NT2/D1 (cell line): Measurements from ENCODE around the gene CD300LG.
"Not testable (repeated sequence)": the region's sequence is repeated elsewhere in the genome, so short reads cannot be mapped to it uniquely, and the experiment has no call there.

Experiments used
- DNase-seq: peaks from one replicate; pipeline ENCODE4 v3.0.0-alpha.2; 2011; ENCODE audit warnings: low read depth, low spot score
- H3K27me3 ChIP-seq: 2 replicates; pipeline ENCODE4 v1.6.0; 2011; ENCODE audit warnings: mild to moderate bottlenecking; ENCODE audit not compliant: insufficient read length, insufficient read depth
- H3K36me3 ChIP-seq: 2 replicates; pipeline ENCODE4 v1.6.1; 2011; ENCODE audit warnings: mild to moderate bottlenecking, low read length, mixed read lengths; ENCODE audit not compliant: insufficient read depth, insufficient read length
- H3K4me1 ChIP-seq: 2 replicates; pipeline ENCODE4 v1.5.1; 2011; ENCODE audit not compliant: insufficient read depth, insufficient read length
- H3K4me3 ChIP-seq: 2 replicates; pipeline ENCODE4 v1.5.1; 2011; ENCODE audit warnings: low read depth; ENCODE audit not compliant: insufficient read length
- H3K9ac ChIP-seq: 2 replicates; pipeline ENCODE4 v1.6.0; 2011; ENCODE audit warnings: low read depth; ENCODE audit not compliant: insufficient read length
- H3K9me3 ChIP-seq: 2 replicates; pipeline ENCODE4 v1.5.1; 2011; ENCODE audit warnings: mild to moderate bottlenecking, low read length; ENCODE audit not compliant: insufficient read depth
- SUZ12 ChIP-seq: IDR thresholded peaks from 2 replicates; pipeline ENCODE4 v1.6.1; 2011; ENCODE audit not compliant: insufficient read length, insufficient read depth; ENCODE audit errors: extremely low read depth
- YY1 ChIP-seq: IDR thresholded peaks from 2 replicates; pipeline ENCODE4 v1.6.1; 2011; ENCODE audit not compliant: insufficient read length, insufficient read depth
- ZNF274 ChIP-seq: IDR thresholded peaks from 2 replicates; pipeline ENCODE4 v1.6.1; 2011; ENCODE audit warnings: mild to moderate bottlenecking, low read depth, low read length

The CD300LG gene

DNA sequence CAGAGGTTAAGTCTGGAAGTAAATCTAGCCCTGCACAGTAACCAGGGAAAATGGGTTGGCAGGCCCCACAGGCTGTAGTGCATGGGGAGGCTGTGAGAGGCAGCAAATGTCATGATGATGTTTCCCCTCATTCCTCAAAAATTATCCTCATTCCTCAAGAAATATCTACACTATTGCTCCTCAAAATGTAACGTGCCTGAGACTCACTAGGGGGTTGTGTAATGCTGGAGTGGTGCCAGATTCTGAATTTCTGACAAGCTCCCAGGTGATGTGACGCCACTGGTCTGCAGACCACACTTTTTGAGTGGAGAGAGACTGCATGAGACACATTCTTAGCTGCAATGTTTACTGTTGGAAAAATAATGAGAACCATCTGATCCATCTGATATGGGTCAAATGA, 12.9 kb upstream of the CD300LG start:
- no peak overlapping the region for H3K9ac ChIP-seq
- peaks cover 11% of the 10 kb centered on the region for H3K4me1 ChIP-seq
- no peak for TF ChIP-seq ZNF274
- no peak for TF ChIP-seq SUZ12
- TF ChIP-seq YY1 = no peak
- peaks cover 11% of the 10 kb centered on the region for H3K9me3 ChIP-seq
- H3K4me3 ChIP-seq = no peak overlapping the region
- H3K36me3 ChIP-seq = peaks cover 28% of the 10 kb centered on the region
- peaks cover 16% of the 10 kb centered on the region for H3K27me3 ChIP-seq
- DNase-seq = no peak

DNA sequence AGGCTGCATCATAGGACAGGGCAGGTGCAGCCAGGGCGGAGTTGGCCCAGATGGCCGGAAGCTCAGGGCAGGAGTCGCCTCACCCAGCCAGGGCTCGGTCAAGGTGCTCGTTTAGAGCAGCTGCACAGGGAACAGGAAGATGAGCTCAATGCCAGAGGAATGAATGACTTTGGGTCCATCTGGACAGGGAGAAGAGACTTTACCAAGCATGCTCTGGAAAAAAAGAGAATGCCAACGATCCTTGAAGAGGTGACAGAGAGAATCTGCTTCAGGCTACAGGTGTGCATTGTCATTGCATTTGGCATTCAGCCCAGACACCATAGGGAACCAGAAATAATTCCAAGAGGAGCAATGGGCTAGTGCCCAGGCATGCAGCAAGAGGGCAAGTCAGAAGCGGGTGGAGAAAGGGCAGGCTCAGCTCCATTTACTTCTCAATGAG, 7.3 kb upstream of the CD300LG start:
- DNase-seq = no peak
- Histone ChIP-seq H3K4me1 (peaks cover 3% of the 10 kb centered on the region), H3K27me3 (peaks cover under 1% of the 10 kb centered on the region), H3K9ac (no peak overlapping the region), H3K4me3 (no peak overlapping the region), H3K9me3 (peaks cover 3% of the 10 kb centered on the region; the same call in 1 of the 2 replicates), H3K36me3 (no peaks in the 10 kb centered on the region)
- TF ChIP-seq YY1 (no peak), SUZ12 (no peak), ZNF274 (no peak)

DNA sequence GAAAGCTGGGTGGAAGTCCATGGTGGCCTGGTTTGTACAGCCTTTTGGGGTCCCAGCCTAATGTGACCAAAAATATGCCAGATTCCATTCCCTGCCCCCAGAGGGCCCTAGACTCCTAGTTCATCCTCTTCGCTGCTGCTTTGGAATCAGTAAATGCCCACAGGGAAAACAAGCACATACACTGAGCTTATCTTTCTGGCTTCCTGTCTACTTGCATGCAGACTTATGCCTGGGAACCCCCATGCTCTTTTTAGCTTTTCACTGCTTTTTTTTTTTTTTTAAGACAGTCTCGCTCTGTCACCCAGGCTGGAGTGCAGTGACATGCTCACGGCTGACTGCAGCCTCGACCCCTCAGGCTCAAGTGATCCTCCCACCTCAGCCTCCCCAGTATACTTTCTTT, 6.2 kb upstream of the CD300LG start:
- no peak overlapping the region for H3K9ac ChIP-seq
- no peaks in the 10 kb centered on the region for H3K9me3 ChIP-seq
- no peak for DNase-seq
- no peaks in the 10 kb centered on the region for H3K36me3 ChIP-seq
- no peak overlapping the region for H3K4me3 ChIP-seq
- no peaks in the 10 kb centered on the region for H3K27me3 ChIP-seq
- no peak for TF ChIP-seq ZNF274
- no peak for TF ChIP-seq SUZ12
- no peak for TF ChIP-seq YY1
- peaks cover 3% of the 10 kb centered on the region for H3K4me1 ChIP-seq

DNA sequence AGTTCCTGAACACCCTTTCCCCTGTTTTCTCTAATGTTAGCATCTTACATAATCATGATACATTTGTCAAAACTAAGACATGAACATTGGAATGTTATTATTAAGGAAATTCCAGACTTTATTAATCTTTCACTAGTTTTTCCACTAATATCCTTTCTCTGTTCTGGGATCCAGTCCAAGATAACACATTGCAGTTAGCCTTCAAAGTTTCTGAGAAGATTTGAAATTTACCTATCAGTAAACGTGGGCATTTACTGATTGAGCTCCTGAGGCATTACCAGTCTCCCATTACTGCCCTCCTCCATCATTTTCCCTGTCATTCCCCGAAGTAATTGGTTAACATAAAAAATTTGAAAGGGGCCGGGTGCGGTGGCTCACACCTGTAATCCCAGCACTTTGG, 5.7 kb upstream of the CD300LG start:
- H3K36me3 ChIP-seq = no peaks in the 10 kb centered on the region
- TF ChIP-seq YY1 = no peak
- no peak for TF ChIP-seq ZNF274
- TF ChIP-seq SUZ12 = no peak
- H3K4me1 ChIP-seq = peaks cover 3% of the 10 kb centered on the region
- H3K27me3 ChIP-seq = no peaks in the 10 kb centered on the region
- H3K9me3 ChIP-seq = no peaks in the 10 kb centered on the region
- H3K9ac ChIP-seq = no peak overlapping the region
- no peak overlapping the region for H3K4me3 ChIP-seq
- no peak for DNase-seq

DNA sequence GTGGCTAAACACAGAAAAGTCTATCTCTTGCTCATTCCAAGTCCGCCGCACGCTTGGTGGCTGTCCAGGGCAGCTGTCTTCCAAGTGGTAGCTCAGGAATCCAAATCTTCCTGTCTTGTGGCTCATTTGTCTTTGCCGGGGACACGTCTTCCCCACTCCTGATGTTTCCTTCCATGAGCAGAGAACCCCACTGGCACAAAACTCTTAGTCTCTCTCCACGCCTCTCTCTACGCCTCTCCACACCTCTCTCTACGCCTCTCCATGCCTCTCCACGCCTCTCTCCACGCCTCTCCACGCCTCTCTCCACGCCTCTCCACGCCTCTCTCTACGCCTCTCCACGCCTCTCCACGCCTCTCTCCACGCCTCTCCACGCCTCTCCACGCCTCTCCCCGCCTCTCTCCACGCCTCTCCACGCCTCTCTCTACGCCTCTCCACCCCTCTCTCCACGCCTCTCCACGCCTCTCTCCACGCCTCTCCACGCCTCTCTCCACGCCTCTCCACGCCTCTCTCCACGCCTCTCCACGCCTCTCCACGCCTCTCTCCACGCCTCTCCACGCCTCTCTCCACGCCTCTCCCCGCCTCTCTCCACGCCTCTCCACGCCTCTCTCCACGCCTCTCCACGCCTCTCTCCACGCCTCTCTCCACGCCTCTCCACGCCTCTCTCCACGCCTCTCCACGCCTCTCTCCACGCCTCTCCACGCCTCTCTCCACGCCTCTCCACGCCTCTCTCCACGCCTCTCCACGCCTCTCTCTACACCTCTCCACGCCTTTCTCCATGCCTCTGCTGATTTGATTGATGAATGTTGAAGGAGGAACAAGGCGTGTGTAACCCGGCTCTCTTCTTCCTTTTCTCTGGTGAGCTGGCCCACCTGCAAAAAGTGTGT, 4.6 kb upstream of the CD300LG start:
- H3K9me3 ChIP-seq, H3K9ac ChIP-seq, H3K4me1 ChIP-seq, DNase-seq, H3K36me3 ChIP-seq, H3K27me3 ChIP-seq, H3K4me3 ChIP-seq: not testable (repeated sequence)

DNA sequence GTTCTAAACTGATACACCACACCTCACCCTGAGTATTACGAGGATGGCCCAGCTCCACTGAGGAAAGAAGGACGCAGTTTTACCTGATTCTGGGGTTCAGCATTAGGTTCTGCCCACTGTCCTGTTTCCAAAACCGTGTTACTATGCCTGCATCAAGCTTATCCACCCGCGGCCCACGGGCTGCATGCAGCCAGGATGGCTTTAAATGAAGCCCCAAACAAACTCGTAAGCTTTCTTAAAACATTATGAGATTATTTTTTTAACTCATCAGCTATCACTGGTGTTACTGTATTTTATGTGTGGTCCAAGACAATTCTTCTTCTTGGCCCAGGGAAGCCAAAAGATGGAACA, 4.0 kb upstream of the CD300LG start:
- no peaks in the 10 kb centered on the region for H3K36me3 ChIP-seq
- TF ChIP-seq ZNF274 (no peak), SUZ12 (no peak), YY1 (no peak)
- peaks cover 8% of the 10 kb centered on the region for H3K4me1 ChIP-seq
- DNase-seq = no peak
- no peak overlapping the region for H3K9ac ChIP-seq
- no peaks in the 10 kb centered on the region for H3K27me3 ChIP-seq
- no peaks in the 10 kb centered on the region for H3K9me3 ChIP-seq
- H3K4me3 ChIP-seq = no peak overlapping the region

DNA sequence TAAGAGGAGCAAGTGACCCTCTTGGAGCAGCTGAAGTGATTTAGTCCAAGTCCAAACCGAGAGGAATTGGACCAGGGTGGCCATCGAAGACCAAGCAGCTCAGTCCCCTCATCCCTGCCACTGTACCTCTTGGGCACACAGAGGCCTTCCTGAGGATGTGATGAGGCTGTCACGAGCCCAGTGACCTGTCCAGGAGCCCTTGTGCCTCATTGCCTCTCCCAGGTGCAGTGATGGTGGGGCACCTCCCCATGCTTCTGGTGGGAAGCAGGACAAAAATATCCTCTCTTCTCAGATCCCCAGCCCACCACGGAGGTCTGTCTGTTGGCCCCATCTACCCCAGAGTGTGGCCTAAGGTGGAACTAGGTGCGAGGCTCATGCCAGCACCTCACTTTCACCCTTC, 2.7 kb upstream of the CD300LG start:
- no peaks in the 10 kb centered on the region for H3K9me3 ChIP-seq
- DNase-seq = no peak
- peaks cover 8% of the 10 kb centered on the region for H3K4me1 ChIP-seq
- TF ChIP-seq ZNF274 = no peak
- no peak for TF ChIP-seq YY1
- no peak for TF ChIP-seq SUZ12
- no peaks in the 10 kb centered on the region for H3K27me3 ChIP-seq
- no peaks in the 10 kb centered on the region for H3K36me3 ChIP-seq
- no peak overlapping the region for H3K4me3 ChIP-seq
- no peak overlapping the region for H3K9ac ChIP-seq
